Activated CD4-positive, alpha-beta T cell treated with anti-CD3 and anti-CD28 coated beads, Interleukin-2, amount 10 ng/mL, durations not matched to agents 7 days and 5 days (primary cell): ENCODE results near the gene KCNMA1. TPM values are rescaled to one million over a fixed set of nuclear protein-coding genes. Genes with fewer than 3 reads are reported as not detected.

Experiments
- CTCF ChIA-PET: fragments of 350-600 bp; sonication (Branson Sonifier 250); formaldehyde crosslinking; loops from one replicate; lab custom pipeline; 2021; ENCODE audit warnings: antibody characterized with exemption; lab: Charles Lee
- POLR2A ChIA-PET: fragments of 350-600 bp; sonication (Branson Sonifier 250); formaldehyde crosslinking; loops from one replicate; lab custom pipeline; 2021; ENCODE audit warnings: antibody characterized with exemption; lab: Charles Lee
- DNase-seq: peaks from one replicate; pipeline ENCODE4 v3.0.0-alpha.2; 2020
- H3K27ac Mint-ChIP-seq: one replicate; pipeline ENCODE4 v1.8.0; 2021; ENCODE audit warnings: mild to moderate bottlenecking, moderate library complexity, mixed read lengths
- H3K27me3 Mint-ChIP-seq: one replicate; pipeline ENCODE4 v1.8.0; 2021; ENCODE audit warnings: mixed read lengths
- H3K36me3 Mint-ChIP-seq: one replicate; pipeline ENCODE4 v1.8.0; 2021; ENCODE audit warnings: low read depth, mixed read lengths
- H3K4me1 Mint-ChIP-seq: one replicate; pipeline ENCODE4 v1.8.0; 2021; ENCODE audit warnings: mixed read lengths
- H3K4me3 Mint-ChIP-seq: one replicate; pipeline ENCODE4 v1.8.0; 2021; ENCODE audit warnings: mild to moderate bottlenecking, moderate library complexity, mixed read lengths
- H3K9me3 Mint-ChIP-seq: one replicate; pipeline ENCODE4 v1.8.0; 2021; ENCODE audit warnings: mixed read lengths
- total RNA-seq, 2 experiments: library from RNA; stranded (reverse); gene quantifications; one replicate each; pipeline ENCODE4 v1.2.3, GENCODE V29; 2021

The KCNMA1 gene
- total RNA-seq, 2 experiments from 2014 or later = not detected

DNA sequence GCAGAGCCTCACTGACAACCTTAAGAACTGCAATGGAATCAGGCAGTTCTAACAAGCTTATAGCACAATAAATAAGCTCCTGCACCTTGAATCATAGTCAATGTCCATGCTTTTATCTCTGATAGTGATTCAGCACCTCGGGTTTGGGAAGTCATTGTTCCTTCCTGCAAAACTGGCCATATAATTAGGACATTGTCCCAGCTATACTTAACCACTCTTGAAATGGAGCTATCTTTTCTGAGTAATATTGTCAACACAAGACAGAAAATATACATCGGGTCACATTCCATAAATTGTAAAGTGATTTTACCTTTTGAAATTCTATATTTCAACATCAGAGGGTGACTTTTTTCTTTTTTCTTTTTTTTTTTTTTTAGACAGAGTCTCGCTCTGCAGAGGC lies 682.8 kb downstream of the KCNMA1 start:
- Mint-ChIP-seq H3K4me1 (no peaks in the 10 kb centered on the region), H3K27ac (no peak overlapping the region), H3K27me3 (no peaks in the 10 kb centered on the region), H3K9me3 (no peaks in the 10 kb centered on the region), H3K36me3 (no peaks in the 10 kb centered on the region), H3K4me3 (no peak overlapping the region)
- ChIA-PET POLR2A (no interaction called here), CTCF (no interaction called here)
- DNase-seq = no peak

DNA sequence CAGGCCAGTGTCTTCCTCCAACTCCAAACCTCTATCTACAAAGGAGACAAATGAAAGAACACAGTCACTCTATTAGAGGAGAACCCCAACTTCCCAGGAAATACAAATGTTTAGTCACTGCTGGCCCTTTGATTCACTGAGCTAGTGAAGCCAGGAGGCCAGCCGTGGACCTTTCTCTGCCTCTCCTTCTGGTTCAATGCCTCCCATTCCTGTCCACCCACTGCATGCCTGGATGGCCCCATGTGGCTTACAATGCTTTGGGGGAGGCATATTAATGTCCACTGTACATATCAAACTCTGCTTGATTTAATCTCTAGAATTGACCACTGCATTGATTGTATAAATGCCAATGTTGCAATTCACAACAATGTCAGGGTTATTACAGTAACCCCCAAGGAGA lies 687.3 kb downstream of the KCNMA1 start:
- POLR2A ChIA-PET = no interaction called here
- no peaks in the 10 kb centered on the region for H3K4me1 Mint-ChIP-seq
- H3K27me3 Mint-ChIP-seq = no peaks in the 10 kb centered on the region
- no peaks in the 10 kb centered on the region for H3K9me3 Mint-ChIP-seq
- CTCF ChIA-PET = no interaction called here
- H3K27ac Mint-ChIP-seq = no peak overlapping the region
- no peak for DNase-seq
- no peak overlapping the region for H3K4me3 Mint-ChIP-seq
- H3K36me3 Mint-ChIP-seq = no peaks in the 10 kb centered on the region

DNA sequence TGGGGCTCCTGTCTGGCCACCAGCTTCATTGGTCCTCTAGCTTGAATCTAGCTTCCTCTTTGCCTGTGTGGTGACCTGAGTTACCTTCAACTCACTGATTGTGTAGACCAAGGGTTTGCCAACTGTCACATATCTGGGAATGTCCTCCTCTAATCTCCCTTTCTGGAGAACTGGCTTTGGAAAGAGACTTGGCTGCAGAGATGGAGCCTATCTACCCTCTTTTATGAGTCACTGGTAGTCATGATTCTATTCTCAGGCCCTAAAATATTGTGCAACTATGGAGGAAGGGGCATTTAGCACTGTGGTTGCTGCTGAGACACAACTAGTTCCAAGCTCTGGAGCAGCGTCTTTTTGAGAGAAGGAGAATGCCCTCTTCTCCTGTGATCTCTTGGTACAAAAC lies 691.3 kb downstream of the KCNMA1 start:
- H3K36me3 Mint-ChIP-seq = no peaks in the 10 kb centered on the region
- no peaks in the 10 kb centered on the region for H3K27me3 Mint-ChIP-seq
- ChIA-PET POLR2A (no interaction called here), CTCF (no interaction called here)
- H3K4me3 Mint-ChIP-seq = no peak overlapping the region
- DNase-seq = no peak
- no peak overlapping the region for H3K27ac Mint-ChIP-seq
- H3K4me1 Mint-ChIP-seq = peaks cover 5% of the 10 kb centered on the region
- no peaks in the 10 kb centered on the region for H3K9me3 Mint-ChIP-seq

DNA sequence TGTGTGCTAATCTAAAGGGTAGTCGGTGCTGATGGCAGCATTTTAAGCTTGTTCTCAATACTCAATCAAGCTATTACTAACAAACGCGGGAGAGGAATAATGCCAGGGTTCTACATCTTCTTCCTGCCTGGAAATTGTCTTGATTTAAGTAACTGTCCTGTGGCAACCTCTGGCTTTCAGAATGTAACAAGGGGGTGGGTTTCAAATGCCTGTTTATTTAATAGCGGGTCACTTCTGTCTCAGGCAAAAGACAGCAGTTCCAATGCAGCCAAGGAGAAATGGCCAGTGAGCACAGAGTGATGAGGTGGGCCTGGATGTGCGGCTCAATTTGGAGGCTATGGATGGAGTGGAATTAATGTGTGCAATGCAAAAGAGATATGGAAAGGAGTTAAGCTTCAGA lies 692.4 kb downstream of the KCNMA1 start:
- Mint-ChIP-seq H3K27me3 (no peaks in the 10 kb centered on the region), H3K4me3 (no peak overlapping the region), H3K4me1 (peaks cover 5% of the 10 kb centered on the region), H3K27ac (no peak overlapping the region), H3K9me3 (no peaks in the 10 kb centered on the region), H3K36me3 (no peaks in the 10 kb centered on the region)
- no peak for DNase-seq
- ChIA-PET POLR2A (no interaction called here), CTCF (no interaction called here)

DNA sequence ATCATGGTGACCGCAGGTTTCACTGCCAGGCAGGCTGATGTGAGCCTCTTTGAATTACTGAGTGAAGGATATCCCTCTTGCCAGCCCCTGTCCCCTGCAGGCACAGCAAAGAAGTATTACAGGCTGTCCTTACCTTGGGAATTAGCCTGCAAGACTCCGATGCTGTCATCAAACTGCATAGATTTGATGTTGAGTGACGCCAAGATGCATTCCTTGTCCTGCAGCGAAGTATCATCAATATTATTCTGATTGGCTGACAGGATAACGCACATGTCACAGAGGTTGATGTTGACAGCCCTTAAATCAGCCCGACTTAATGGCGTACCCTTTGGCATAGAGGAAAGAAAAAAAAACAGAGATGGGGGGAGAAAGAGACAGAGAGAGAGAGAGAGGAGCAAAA lies 693.0 kb downstream of the KCNMA1 start:
- Mint-ChIP-seq H3K9me3 (no peaks in the 10 kb centered on the region), H3K27me3 (no peaks in the 10 kb centered on the region), H3K4me1 (peaks cover 5% of the 10 kb centered on the region), H3K4me3 (no peak overlapping the region), H3K36me3 (no peaks in the 10 kb centered on the region), H3K27ac (no peak overlapping the region)
- POLR2A ChIA-PET = no interaction called here
- no peak for DNase-seq
- CTCF ChIA-PET = no interaction called here

DNA sequence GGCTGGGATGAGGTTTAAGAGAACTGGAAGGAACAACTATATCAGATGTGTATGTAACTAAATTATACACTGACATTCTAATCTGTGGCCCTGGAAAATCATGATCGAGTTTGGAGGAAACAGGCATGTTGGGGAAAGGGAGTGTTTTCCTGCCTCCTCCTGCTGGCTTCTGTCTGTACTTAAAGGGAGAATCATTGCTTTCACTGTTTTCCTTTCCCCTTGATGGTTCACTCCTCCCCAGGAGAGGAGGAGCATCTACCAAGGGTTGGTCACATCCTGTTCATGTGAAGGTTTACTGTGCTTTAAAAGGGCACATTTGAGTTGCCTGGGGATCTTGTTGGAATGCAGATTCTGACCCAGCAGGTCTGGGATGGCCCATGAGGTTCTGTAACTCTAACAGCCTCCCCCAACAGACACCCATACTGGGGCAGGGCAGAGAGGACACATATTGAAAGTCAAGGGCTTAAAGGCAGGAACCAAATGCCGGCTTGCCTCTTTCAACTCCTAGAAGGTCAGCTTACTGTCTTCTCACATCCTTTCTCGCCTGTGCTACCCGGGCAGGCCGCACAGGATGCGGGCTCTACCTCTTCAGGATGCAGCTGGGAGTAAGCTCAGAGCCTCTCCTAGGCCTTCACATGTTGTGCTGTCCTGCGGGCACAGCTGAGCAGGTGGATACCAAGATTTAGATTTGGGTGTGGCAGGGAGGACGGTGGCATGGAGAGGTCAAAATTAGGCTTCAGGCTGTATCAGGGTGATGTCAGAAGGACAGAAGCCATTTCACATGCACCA lies 694.8 kb downstream of the KCNMA1 start:
- no peaks in the 10 kb centered on the region for H3K36me3 Mint-ChIP-seq
- CTCF ChIA-PET = interaction anchor here (0.8 kb wide), 1 partner anchor 54 kb away, joined by 4 read pairs; no protein-coding TSS in a partner anchor
- POLR2A ChIA-PET = no interaction called here

DNA sequence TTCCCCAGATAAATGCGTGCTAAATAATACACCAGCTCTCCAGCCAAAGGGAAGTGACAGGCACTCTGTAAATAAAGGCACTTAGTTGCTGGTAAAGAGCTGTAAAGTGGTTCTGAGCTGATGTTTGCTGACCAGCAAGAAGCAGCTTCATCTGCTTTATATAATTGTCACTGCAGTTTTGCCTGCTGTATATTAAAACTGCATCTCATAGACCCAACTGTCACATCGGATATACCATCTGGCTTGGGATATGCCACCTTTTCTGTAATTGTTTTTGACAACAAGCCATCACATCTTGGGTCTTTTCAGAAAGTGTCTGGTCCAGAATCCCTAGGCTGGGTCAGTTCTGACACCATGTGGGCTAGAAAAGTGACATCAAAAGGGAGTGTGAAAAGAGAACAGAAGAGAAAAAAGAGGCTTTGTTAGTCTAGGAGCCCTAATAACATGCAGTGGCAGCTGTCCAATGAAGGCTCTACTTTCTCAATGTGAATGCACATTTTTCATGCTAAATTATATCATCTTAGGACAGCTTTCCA lies 697.6 kb downstream of the KCNMA1 start:
- POLR2A ChIA-PET = no interaction called here
- no peaks in the 10 kb centered on the region for H3K36me3 Mint-ChIP-seq
- no peak overlapping the region for H3K27ac Mint-ChIP-seq
- H3K9me3 Mint-ChIP-seq = no peaks in the 10 kb centered on the region
- no peak overlapping the region for H3K4me3 Mint-ChIP-seq
- H3K27me3 Mint-ChIP-seq = no peaks in the 10 kb centered on the region
- H3K4me1 Mint-ChIP-seq = peaks cover 5% of the 10 kb centered on the region
- CTCF ChIA-PET = no interaction called here
- DNase-seq = no peak

More for the DNA sequence above, 694.8 kb downstream of the KCNMA1 start:
- H3K27ac Mint-ChIP-seq = no peak overlapping the region
- H3K27me3 Mint-ChIP-seq = no peaks in the 10 kb centered on the region
- H3K4me3 Mint-ChIP-seq = no peak overlapping the region
- no peaks in the 10 kb centered on the region for H3K9me3 Mint-ChIP-seq
- no peak for DNase-seq
- peaks cover 5% of the 10 kb centered on the region for H3K4me1 Mint-ChIP-seq

DNA sequence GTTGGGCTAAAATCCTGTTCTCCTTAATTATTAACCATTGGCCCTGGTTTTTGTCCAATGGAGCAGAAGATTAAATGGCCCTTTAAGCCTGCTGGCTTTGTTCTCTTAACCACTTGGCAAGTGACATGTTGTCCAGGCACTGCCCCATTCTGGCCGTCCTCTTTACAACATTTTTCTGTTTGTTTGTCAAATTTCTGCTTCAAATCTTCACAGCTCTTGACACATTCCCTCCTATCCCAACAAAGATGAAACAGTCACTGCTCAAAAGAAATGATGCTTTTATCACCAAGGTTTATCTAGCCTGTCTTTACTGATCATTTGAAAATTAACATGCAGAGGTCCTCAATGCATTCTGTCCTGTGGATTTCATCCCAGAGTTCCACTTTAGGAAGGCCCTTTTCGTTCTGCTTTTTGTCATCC lies 700.4 kb downstream of the KCNMA1 start:
- ChIA-PET CTCF (no interaction called here), POLR2A (no interaction called here)
- no peaks in the 10 kb centered on the region for H3K9me3 Mint-ChIP-seq
- no peaks in the 10 kb centered on the region for H3K4me1 Mint-ChIP-seq
- DNase-seq = no peak
- no peaks in the 10 kb centered on the region for H3K36me3 Mint-ChIP-seq
- H3K4me3 Mint-ChIP-seq = no peak overlapping the region
- H3K27ac Mint-ChIP-seq = no peak overlapping the region
- no peaks in the 10 kb centered on the region for H3K27me3 Mint-ChIP-seq

DNA sequence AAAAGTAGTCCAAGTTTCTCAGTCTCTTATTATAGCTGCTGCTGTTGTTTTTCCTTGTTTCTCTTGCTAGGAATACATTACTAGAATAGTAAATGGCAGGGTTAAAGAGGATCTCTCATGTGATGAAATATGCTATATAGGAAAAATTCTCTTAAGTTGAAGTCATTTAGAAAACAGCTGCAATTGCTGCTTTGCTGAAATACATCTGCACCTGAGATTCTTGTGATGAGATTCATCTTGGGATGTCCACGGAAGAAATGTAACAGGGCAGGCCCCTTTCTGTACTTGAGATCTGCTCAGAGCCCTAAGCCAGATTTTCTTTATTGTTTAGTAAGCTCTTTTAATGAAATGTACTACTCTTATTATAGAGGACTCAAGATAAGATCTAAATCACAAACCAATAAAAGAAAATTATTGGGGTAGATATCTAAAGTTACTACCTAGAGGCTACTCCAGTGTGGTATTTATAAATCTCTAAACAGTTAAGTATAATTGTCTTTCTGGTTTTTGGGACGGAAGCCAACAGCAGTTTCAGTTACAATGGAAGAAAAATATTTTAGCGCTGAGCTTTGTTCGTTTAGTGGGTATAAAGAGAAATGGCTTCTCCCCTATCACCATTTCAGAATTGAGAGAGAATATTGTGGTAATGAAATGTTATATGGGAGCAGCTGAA lies 701.5 kb downstream of the KCNMA1 start:
- ChIA-PET CTCF (no interaction called here), POLR2A (no interaction called here)
- Mint-ChIP-seq H3K4me3 (no peak overlapping the region), H3K9me3 (no peaks in the 10 kb centered on the region), H3K36me3 (no peaks in the 10 kb centered on the region), H3K4me1 (no peaks in the 10 kb centered on the region), H3K27me3 (no peaks in the 10 kb centered on the region), H3K27ac (no peak overlapping the region)
- no peak for DNase-seq

DNA sequence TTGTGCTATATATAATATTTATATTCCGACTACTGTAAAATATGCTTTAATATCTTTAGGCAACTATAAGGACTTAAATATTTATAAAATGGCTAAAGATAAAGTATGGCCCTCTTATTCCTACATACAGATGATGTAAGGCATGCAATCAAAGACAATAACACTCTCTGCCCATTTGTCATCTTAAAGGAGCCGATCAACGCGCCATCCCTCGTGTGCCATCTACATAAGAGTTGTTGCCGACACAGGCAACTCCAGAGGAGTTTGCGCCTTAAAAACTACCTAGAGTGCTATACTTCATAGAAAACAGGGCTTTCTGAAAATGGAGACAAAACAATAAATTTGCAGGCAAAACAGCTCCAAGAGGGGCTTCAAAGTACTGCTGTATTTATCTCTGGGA lies 709.0 kb downstream of the KCNMA1 start:
- Mint-ChIP-seq H3K4me1 (no peaks in the 10 kb centered on the region), H3K27ac (no peak overlapping the region), H3K9me3 (no peaks in the 10 kb centered on the region), H3K36me3 (no peaks in the 10 kb centered on the region), H3K27me3 (no peaks in the 10 kb centered on the region), H3K4me3 (no peak overlapping the region)
- POLR2A ChIA-PET = no interaction called here
- DNase-seq = no peak
- CTCF ChIA-PET = no interaction called here

DNA sequence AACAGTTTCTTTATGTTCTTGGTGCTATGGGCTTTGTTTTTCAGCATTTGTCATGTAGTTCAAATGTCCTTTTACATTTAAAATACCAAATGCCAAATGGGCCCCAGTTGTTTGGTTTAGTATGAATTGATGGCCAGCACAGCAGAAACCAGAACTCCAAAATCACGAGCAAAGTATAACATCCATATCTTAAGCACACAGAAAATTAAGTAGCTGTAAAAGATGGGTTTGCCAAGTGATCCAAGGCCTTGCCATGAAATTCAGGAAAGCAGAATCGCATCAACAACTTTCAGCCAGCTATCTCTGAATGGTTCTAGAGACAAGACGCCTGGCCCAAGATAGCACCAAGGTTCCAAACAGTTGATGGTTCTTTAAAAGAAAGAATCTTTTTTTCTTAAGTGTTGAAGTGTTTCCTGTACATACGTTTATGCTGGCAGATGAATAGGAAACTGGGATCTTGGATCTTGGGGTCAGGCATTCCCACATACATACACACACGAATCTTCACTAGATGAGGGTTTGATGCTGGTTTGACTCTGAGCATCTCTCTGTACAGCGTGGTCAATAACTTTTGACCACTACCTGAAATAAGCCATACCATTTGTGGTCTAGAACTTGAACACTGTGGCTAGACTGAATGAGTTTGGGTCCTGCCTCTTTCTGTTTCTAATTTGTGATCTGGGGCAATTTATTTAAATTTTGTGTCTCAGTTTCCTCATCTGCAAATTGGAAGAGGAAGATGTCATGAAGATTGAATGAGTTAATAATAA lies 711.8 kb downstream of the KCNMA1 start:
- Mint-ChIP-seq H3K4me1 (no peaks in the 10 kb centered on the region), H3K9me3 (no peaks in the 10 kb centered on the region), H3K27me3 (no peaks in the 10 kb centered on the region), H3K36me3 (no peaks in the 10 kb centered on the region), H3K27ac (no peak overlapping the region), H3K4me3 (no peak overlapping the region)
- ChIA-PET CTCF (no interaction called here), POLR2A (no interaction called here)
- DNase-seq = no peak

DNA sequence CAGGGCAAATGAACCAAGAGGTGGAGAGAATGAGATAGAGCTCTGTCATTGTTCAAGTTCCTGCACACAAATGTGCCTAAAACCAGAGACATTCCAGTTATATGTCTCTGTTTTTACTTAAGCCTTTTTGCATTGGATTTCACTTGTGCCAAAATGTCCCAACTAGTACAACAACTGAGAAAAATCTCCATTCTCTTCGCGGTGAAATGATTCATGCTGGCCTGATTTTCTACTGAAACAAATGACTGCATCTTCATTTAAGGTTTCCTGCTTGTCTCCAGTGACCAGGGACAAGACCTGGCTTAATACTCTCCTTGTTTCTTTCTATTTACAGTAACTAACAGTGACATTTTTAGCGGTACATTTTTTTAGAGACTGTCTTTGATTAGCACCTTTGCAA lies 714.9 kb downstream of the KCNMA1 start:
- H3K36me3 Mint-ChIP-seq = no peaks in the 10 kb centered on the region
- no peak overlapping the region for H3K4me3 Mint-ChIP-seq
- ChIA-PET POLR2A (no interaction called here), CTCF (no interaction called here)
- H3K27me3 Mint-ChIP-seq = no peaks in the 10 kb centered on the region
- H3K27ac Mint-ChIP-seq = no peak overlapping the region
- no peaks in the 10 kb centered on the region for H3K4me1 Mint-ChIP-seq
- no peaks in the 10 kb centered on the region for H3K9me3 Mint-ChIP-seq
- no peak for DNase-seq
